Upper lobe of left lung (tissue), 6 donors: Measurements from ENCODE around the gene TRMO. TPM values are rescaled to one million over a fixed set of nuclear protein-coding genes. Genes with fewer than 3 reads are reported as not detected.

Experiments
- ATAC-seq, 2 donors: fragments of 200-7000 bp; cut with Tn5 transposase; one replicate each; pipeline ENCODE4 v1.9.1; 2022; ENCODE audit warnings: mild to moderate bottlenecking in 2 of 2, moderate library complexity in 2 of 2; ENCODE audit not compliant: low FRiP score in 2 of 2
- DNase-seq, 2 donors: peaks; one replicate each; pipeline ENCODE4 v3.0.0-alpha.2; 2019 to 2020
- H3K27ac ChIP-seq, 4 donors: fragments of 200-600 bp; sonication (generic); one replicate each; pipeline ENCODE4 v1.5.1; 2016 to 2019
- H3K27me3 ChIP-seq, 4 donors: fragments of 200-600 bp; sonication (generic); one replicate each; pipeline ENCODE4 v1.5.1; 2017 to 2019
- H3K36me3 ChIP-seq, 4 donors: fragments of 200-600 bp; sonication (generic); one replicate each; pipeline ENCODE4 v1.5.1; 2016 to 2019
- H3K4me1 ChIP-seq, 4 donors: fragments of 200-600 bp; sonication (generic); one replicate each; pipeline ENCODE4 v1.5.1; 2018 to 2019
- H3K4me3 ChIP-seq, 4 donors: fragments of 200-600 bp; sonication (generic); one replicate each; pipeline ENCODE4 v1.5.1; 2017 to 2019; ENCODE audit warnings: mild to moderate bottlenecking in 2 of 4, moderate library complexity in 1 of 4
- H3K9me3 ChIP-seq, 4 donors: fragments of 200-600 bp; sonication (generic); one replicate each; pipeline ENCODE4 v1.5.1; 2018 to 2019
- EP300 ChIP-seq, 4 donors: sonication (generic); formaldehyde crosslinking; IDR thresholded peaks; one replicate each; pipeline ENCODE4 v1.5.1; 2017; ENCODE audit warnings: antibody characterized with exemption in 4 of 4, control low read depth in 2 of 4
- POLR2A ChIP-seq, 4 donors: fragments of 450-650 bp; IDR thresholded peaks; one replicate each; pipeline ENCODE4 v1.5.1; 2016 to 2017; ENCODE audit warnings: antibody characterized with exemption in 4 of 4, mild to moderate bottlenecking in 2 of 4
- POLR2AphosphoS5 ChIP-seq, 2 donors: sonication (generic); formaldehyde crosslinking; IDR thresholded peaks; one replicate each; pipeline ENCODE4 v1.5.1; 2017; ENCODE audit warnings: antibody characterized with exemption in 2 of 2
- WGBS, 2 donors: methylation state at CpG; one replicate each; pipeline ENCODE4 v1.1.5; 2017 to 2018; 5-methylcytosine and 5-hydroxymethylcytosine counted together
- total RNA-seq, 6 donors: library from RNA; depleted of rRNA in 4 of 6; stranded (reverse); fragments of >200 nt in 4 of 6; gene quantifications; one replicate each; pipeline versions ENCODE4 v1.1.0 to v1.2.1, GENCODE V29; 2016 to 2021
- TF ChIP-seq, protein P1 (sequence below), 6 experiments: fragments of 450-650 bp in 4 of 6; fragments of 200-600 bp in 2 of 6; sonication (generic) in 2 of 6; IDR thresholded peaks; one replicate each; pipeline ENCODE4 v1.5.1; 2016 to 2019; ENCODE audit warnings: antibody characterized with exemption in 6 of 6
- donor health status: DM: no; HTN: no; CAD: no; lungs with moderate emphysema.
- donor health status: DM: no; HTN: yes; CAD: no; lungs with severe emphysema.

Gene TRMO
- total RNA-seq, 6 donors from 2014 or later: 18.1 to 68.1 (median 37.7) TPM

- no peak for TF ChIP-seq POLR2A (IDR thresholded peaks at IDR 0.05)
- TF ChIP-seq, protein P1, sequence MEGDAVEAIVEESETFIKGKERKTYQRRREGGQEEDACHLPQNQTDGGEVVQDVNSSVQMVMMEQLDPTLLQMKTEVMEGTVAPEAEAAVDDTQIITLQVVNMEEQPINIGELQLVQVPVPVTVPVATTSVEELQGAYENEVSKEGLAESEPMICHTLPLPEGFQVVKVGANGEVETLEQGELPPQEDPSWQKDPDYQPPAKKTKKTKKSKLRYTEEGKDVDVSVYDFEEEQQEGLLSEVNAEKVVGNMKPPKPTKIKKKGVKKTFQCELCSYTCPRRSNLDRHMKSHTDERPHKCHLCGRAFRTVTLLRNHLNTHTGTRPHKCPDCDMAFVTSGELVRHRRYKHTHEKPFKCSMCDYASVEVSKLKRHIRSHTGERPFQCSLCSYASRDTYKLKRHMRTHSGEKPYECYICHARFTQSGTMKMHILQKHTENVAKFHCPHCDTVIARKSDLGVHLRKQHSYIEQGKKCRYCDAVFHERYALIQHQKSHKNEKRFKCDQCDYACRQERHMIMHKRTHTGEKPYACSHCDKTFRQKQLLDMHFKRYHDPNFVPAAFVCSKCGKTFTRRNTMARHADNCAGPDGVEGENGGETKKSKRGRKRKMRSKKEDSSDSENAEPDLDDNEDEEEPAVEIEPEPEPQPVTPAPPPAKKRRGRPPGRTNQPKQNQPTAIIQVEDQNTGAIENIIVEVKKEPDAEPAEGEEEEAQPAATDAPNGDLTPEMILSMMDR (IDR thresholded peaks at IDR 0.05): no peak
- TF ChIP-seq POLR2AphosphoS5 (IDR thresholded peaks at IDR 0.05): no peak
- TF ChIP-seq EP300 (IDR thresholded peaks at IDR 0.05): no peak
- 80 to 84% methylated on average over 3 of the region's 3 CpGs for WGBS, 2 donors
- no peaks in the 10 kb centered on the region for H3K4me1 ChIP-seq
- H3K36me3 ChIP-seq: no peaks in the 10 kb centered on the region
- ATAC-seq (no peak), DNase-seq (no peak)
- no peaks in the 10 kb centered on the region for H3K27me3 ChIP-seq
- H3K27ac ChIP-seq: no peak overlapping the region
- H3K9me3 ChIP-seq: peaks cover 9 to 23% (median 10%) of the 10 kb centered on the region in 4 donors
- H3K4me3 ChIP-seq: no peak overlapping the region
These were observed 53.4 kb downstream of the TRMO start for GRCh38 chr9:97868859-97869258.

DNA sequence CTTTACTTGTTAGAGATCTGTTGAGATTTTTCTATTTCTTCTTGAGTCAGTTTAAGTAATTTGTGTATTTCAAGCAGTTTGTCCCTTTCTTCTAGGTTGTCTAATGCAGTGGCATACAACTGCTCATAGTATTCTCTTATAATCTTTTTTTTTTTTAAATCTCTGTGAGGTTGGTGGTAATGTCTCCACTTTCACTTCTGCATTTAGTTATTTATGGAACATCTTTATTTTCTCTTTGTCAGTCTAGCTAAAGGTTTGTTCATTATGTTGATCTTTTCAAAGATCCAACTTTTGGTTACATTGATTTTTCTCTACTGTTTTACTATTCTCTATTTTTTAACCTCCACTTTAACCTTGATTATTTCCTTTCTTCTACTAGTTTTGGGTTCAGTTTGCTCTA, 55.5 kb downstream of the TRMO start:
- no peak overlapping the region for H3K27ac ChIP-seq
- H3K9me3 ChIP-seq: peaks cover 9 to 23% (median 10%) of the 10 kb centered on the region in 4 donors
- H3K4me1 ChIP-seq: no peaks in the 10 kb centered on the region
- TF ChIP-seq, protein P1 (IDR thresholded peaks at IDR 0.05): no peak
- TF ChIP-seq EP300 (IDR thresholded peaks at IDR 0.05): no peak
- TF ChIP-seq POLR2AphosphoS5 (IDR thresholded peaks at IDR 0.05): no peak
- no peak for TF ChIP-seq POLR2A (IDR thresholded peaks at IDR 0.05)
- ATAC-seq (no peak), DNase-seq (no peak)
- no peaks in the 10 kb centered on the region for H3K36me3 ChIP-seq
- H3K27me3 ChIP-seq: no peaks in the 10 kb centered on the region
- H3K4me3 ChIP-seq: no peak overlapping the region

- Histone ChIP-seq H3K4me1 (no peaks in the 10 kb centered on the region), H3K9me3 (peaks cover 9 to 23% (median 10%) of the 10 kb centered on the region in 4 donors), H3K27me3 (no peaks in the 10 kb centered on the region), H3K4me3 (no peak overlapping the region), H3K27ac (no peak overlapping the region), H3K36me3 (no peaks in the 10 kb centered on the region)
- 97 to 100% methylated on average over 1 of the region's 1 CpG for WGBS, 2 donors
- ATAC-seq (no peak), DNase-seq (no peak)
- TF ChIP-seq POLR2AphosphoS5 (IDR thresholded peaks at IDR 0.05): no peak
- TF ChIP-seq EP300 (IDR thresholded peaks at IDR 0.05): no peak
- TF ChIP-seq POLR2A (IDR thresholded peaks at IDR 0.05): no peak
- TF ChIP-seq, protein P1 (IDR thresholded peaks at IDR 0.05): no peak
These were observed 56.0 kb downstream of the TRMO start for GRCh38 chr9:97866300-97866699.

DNA sequence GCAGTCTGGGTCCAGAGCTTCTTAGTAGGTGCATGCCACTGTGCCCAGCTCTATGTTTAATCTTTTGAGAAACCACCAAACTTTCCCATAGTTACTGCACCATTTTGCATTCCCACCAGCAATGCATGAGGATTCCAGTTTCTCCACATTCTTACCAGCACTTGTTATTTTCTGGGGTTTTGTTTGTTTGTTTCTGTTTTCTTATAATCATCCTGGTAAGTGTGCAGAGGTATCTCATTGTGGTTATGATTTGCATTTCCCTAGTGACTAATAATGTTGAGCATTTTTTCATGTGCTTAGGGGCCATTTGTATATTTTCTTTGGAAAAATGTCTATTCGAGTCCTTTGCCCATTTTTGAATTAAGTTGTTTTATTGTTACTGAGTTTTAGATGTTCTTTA, 57.9 kb downstream of the TRMO start:
- no peak for DNase-seq
- Histone ChIP-seq H3K4me1 (no peaks in the 10 kb centered on the region), H3K4me3 (no peak overlapping the region), H3K36me3 (no peaks in the 10 kb centered on the region), H3K27ac (no peak overlapping the region), H3K9me3 (peaks cover 9 to 23% (median 10%) of the 10 kb centered on the region in 4 donors), H3K27me3 (peaks cover 0 to 10% (median 2%) of the 10 kb centered on the region in 4 donors)
- WGBS, 2 donors: 59 to 79% methylated on average over 1 of the region's 1 CpG
- TF ChIP-seq, protein P1 (IDR thresholded peaks at IDR 0.05): no peak
- no peak for TF ChIP-seq POLR2A (IDR thresholded peaks at IDR 0.05)
- no peak for ATAC-seq

DNA sequence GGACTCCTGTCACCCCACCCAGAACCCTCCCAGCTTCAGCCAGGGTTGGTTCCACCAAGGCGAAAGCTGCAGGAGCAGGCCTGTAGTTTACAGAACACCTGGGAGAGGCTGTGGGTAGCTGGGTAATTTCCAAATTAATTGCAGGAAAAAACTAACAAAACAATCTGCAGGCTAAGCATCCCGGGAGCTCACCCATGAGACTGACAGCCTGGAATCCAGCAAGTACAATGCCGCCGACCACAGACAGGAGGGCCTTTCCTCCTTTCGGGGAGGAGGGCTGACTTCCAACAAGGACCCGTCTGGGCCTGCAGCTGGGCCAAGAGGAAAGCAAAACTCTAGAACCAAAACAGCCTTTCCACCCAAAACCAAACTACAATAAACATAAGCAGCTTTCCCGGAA, 59.0 kb downstream of the TRMO start:
- 67 to 81% methylated on average over 7 of the region's 7 CpGs for WGBS, 2 donors
- H3K36me3 ChIP-seq: no peaks in the 10 kb centered on the region
- no peak overlapping the region for H3K4me3 ChIP-seq
- no peak for DNase-seq
- no peak for ATAC-seq
- no peak for TF ChIP-seq POLR2AphosphoS5 (IDR thresholded peaks at IDR 0.05)
- no peak for TF ChIP-seq POLR2A (IDR thresholded peaks at IDR 0.05)
- no peak for TF ChIP-seq EP300 (IDR thresholded peaks at IDR 0.05)
- TF ChIP-seq, protein P1 (IDR thresholded peaks at IDR 0.05): no peak
- H3K27ac ChIP-seq: no peak overlapping the region
- H3K9me3 ChIP-seq: peaks cover 9 to 23% (median 10%) of the 10 kb centered on the region in 4 donors
- H3K27me3 ChIP-seq: peaks cover 0 to 14% (median 2%) of the 10 kb centered on the region in 4 donors
- no peaks in the 10 kb centered on the region for H3K4me1 ChIP-seq
